Measurements from ENCODE around the gene TRIO. TPM values are rescaled to one million over a fixed set of nuclear protein-coding genes. Genes with fewer than 3 reads are reported as not detected.

The TRIO gene
- total RNA-seq, 4 donors from 2014 or later: 186 to 388 (median 285) TPM

DNA sequence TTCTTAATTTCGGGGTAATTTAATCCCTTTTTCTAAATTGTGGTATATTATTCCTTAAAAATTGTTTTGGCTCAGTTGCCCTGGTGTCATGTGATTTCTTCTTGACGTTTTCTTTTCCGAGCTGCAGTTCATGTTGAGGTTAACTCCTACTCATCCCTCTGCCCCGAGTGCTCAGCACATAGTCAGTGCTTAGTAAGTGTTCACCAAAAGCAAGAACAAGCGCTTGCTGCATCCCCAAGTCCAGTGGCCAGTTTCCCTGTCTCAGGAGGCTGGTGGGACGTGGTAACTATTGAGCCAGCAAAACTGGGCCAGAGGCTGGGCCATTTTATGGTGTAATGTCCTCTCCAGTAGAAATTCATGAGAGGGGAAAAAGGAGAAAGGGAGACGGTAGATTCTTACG is 23.3 kb downstream of the TRIO start:
- TF ChIP-seq POLR2AphosphoS5 (IDR thresholded peaks at IDR 0.05) (no peak), POLR2A (IDR thresholded peaks at IDR 0.05) (no peak), EP300 (IDR thresholded peaks at IDR 0.05; ENCODE audit: low read depth) (no peak)
- TF ChIP-seq, protein P1, sequence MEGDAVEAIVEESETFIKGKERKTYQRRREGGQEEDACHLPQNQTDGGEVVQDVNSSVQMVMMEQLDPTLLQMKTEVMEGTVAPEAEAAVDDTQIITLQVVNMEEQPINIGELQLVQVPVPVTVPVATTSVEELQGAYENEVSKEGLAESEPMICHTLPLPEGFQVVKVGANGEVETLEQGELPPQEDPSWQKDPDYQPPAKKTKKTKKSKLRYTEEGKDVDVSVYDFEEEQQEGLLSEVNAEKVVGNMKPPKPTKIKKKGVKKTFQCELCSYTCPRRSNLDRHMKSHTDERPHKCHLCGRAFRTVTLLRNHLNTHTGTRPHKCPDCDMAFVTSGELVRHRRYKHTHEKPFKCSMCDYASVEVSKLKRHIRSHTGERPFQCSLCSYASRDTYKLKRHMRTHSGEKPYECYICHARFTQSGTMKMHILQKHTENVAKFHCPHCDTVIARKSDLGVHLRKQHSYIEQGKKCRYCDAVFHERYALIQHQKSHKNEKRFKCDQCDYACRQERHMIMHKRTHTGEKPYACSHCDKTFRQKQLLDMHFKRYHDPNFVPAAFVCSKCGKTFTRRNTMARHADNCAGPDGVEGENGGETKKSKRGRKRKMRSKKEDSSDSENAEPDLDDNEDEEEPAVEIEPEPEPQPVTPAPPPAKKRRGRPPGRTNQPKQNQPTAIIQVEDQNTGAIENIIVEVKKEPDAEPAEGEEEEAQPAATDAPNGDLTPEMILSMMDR (IDR thresholded peaks at IDR 0.05): no peak
- 75% methylated on average over 7 to 8 of the region's 8 CpGs for WGBS, 2 donors (ENCODE audit: low coverage in 1 of 2)
- intact Hi-C loops (cut with DNase I; ENCODE audit: low total_unique reads): no loop called here
- Histone ChIP-seq H3K9me3 (no peaks in the 10 kb centered on the region), H3K27me3 (no peaks in the 10 kb centered on the region), H3K4me3 (no peak overlapping the region), H3K27ac (peak overlapping the region in 2 of 4 donors; percentile 42 to 54), H3K36me3 (no peaks in the 10 kb centered on the region), H3K4me1 (peaks cover 8 to 66% (median 48%) of the 10 kb centered on the region in 4 donors)
- in situ Hi-C loops (cut with MboI; ENCODE audit: low pct_ligation_motif_present in 1 of 4, low pct_unique_long_range_greater_than_20kb in 1 of 4, low sequenced_read_pairs in 3 of 4): no loop called here
- DNase-seq: no peak

DNA sequence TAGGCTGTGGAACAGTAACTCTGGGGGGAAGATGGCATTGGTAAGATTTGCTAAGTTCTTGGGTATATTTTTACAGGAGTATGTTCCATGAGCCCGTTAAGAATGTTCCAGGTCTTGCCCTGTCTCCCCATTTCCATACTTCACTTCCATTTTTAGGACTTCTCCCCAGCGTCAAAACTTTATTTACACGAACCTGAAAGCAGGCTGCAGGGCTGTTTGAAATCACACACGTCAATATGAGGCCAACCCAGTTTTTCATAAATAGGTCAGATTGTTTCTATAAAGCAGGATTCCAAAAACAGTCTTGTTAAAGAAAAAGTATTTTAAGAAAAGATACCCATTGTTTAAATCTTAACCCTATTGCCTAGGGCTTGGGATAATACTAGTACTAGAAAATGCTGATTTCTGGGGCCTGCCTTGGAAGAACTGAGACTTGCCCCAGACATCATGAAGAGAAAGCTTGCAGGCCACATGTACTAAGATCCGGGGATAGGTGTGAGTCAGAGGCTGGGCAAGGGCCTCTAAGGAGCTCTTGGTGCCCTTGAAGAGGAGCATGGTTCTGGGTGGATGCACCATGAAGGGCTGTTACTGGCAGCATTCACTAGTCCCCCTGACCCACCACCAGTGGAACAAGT is 24.2 kb downstream of the TRIO start:
- Histone ChIP-seq H3K27ac (peak overlapping the region; percentile 34 to 58 (median 48)), H3K4me1 (peaks cover 8 to 65% (median 46%) of the 10 kb centered on the region in 4 donors), H3K27me3 (no peaks in the 10 kb centered on the region), H3K4me3 (no peak overlapping the region), H3K36me3 (no peaks in the 10 kb centered on the region), H3K9me3 (no peaks in the 10 kb centered on the region)
- intact Hi-C loops (cut with DNase I; ENCODE audit: low total_unique reads) (no loop called here), in situ Hi-C loops (cut with MboI; ENCODE audit: low pct_ligation_motif_present in 1 of 4, low pct_unique_long_range_greater_than_20kb in 1 of 4, low sequenced_read_pairs in 3 of 4) (no loop called here)
- no peak for DNase-seq
- TF ChIP-seq POLR2A (IDR thresholded peaks at IDR 0.05) (no peak), EP300 (IDR thresholded peaks at IDR 0.05; ENCODE audit: low read depth) (no peak), POLR2AphosphoS5 (IDR thresholded peaks at IDR 0.05) (no peak)
- TF ChIP-seq, protein P1 (IDR thresholded peaks at IDR 0.05): no peak
- WGBS, 2 donors (ENCODE audit: low coverage in 1 of 2): 44 to 55% methylated on average over 5 of the region's 5 CpGs

DNA sequence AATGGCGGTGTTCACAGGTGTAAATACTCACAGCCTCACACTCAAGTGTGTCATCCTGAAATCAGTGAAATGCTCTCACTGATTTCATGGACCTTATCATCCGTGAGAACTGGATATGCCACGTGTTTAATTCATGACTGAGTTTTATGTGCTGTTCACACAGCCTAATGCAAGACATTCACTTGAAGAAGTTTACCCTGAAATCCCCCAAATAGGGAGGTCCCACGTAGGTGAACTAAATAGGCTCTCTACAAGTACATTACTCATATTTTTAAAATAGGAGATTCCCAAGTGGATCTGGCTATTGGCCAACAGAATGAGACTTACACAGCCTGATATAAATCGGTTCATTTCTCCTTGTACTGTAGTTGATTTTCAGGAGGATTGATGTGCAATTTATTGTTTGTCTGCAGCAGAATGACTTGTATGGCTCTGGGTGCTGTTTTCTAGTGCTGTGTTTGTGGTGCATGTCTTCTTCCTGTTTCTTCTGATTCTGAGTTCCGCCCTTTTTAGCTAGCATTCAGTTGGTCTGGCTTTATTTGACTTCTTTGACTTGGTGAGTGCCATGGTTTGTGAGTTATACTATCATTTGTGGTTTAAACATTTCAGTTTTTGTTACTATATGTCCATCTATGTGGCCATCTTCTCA is 25.1 kb downstream of the TRIO start:
- TF ChIP-seq POLR2A (IDR thresholded peaks at IDR 0.05): no peak
- TF ChIP-seq, protein P1 (IDR thresholded peaks at IDR 0.05): no peak
- TF ChIP-seq EP300 (IDR thresholded peaks at IDR 0.05; ENCODE audit: low read depth): no peak
- no peak for TF ChIP-seq POLR2AphosphoS5 (IDR thresholded peaks at IDR 0.05)
- DNase-seq: no peak
- H3K27me3 ChIP-seq: no peaks in the 10 kb centered on the region
- in situ Hi-C loops (cut with MboI; ENCODE audit: low pct_ligation_motif_present in 1 of 4, low pct_unique_long_range_greater_than_20kb in 1 of 4, low sequenced_read_pairs in 3 of 4): no loop called here
- H3K4me1 ChIP-seq: peaks cover 6 to 67% (median 48%) of the 10 kb centered on the region in 4 donors
- no peaks in the 10 kb centered on the region for H3K36me3 ChIP-seq
- no peak overlapping the region for H3K4me3 ChIP-seq
- peak overlapping the region; percentile 34 to 58 (median 48) for H3K27ac ChIP-seq
- intact Hi-C loops (cut with DNase I; ENCODE audit: low total_unique reads): no loop called here
- no peaks in the 10 kb centered on the region for H3K9me3 ChIP-seq
- WGBS, 2 donors (ENCODE audit: low coverage in 1 of 2): 35 to 43% methylated on average over 6 of the region's 6 CpGs

DNA sequence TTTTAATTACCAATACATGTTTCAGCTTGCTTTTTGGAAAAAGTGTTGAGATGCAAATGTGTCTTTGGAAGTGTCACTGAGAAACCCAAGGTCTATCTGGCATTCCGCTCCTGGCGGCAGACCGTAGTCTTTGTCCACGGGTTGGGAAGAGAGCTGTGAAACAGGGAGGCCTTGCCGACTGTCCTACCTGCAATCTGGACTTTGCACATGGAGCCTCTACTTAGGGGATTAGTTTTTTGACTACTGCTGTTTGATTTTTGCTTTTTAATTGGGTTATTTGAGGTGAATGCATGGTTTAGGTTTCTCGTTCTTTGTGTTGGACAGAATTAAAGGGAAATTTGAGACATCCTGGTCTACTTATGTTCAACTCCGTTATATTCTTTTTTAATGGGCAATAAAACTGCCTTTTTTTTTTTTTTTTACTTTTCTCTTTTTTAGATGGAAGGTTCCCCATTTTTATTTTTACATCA is 25.7 kb downstream of the TRIO start:
- peak overlapping the region in 3 of 4 donors; percentile 34 to 58 (median 42) for H3K27ac ChIP-seq
- TF ChIP-seq POLR2AphosphoS5 (IDR thresholded peaks at IDR 0.05): no peak
- TF ChIP-seq POLR2A (IDR thresholded peaks at IDR 0.05): no peak
- TF ChIP-seq EP300 (IDR thresholded peaks at IDR 0.05; ENCODE audit: low read depth): no peak

More for the DNA sequence above, 25.7 kb downstream of the TRIO start:
- Histone ChIP-seq H3K36me3 (no peaks in the 10 kb centered on the region), H3K4me1 (peaks cover 9 to 73% (median 54%) of the 10 kb centered on the region in 4 donors), H3K4me3 (no peak overlapping the region), H3K27me3 (no peaks in the 10 kb centered on the region), H3K9me3 (no peaks in the 10 kb centered on the region)
- in situ Hi-C loops (cut with MboI; ENCODE audit: low pct_ligation_motif_present in 1 of 4, low pct_unique_long_range_greater_than_20kb in 1 of 4, low sequenced_read_pairs in 3 of 4): no loop called here
- DNase-seq: no peak
- WGBS, 2 donors (ENCODE audit: low coverage in 1 of 2): 71 to 74% methylated on average over 6 to 7 of the region's 7 CpGs
- intact Hi-C loops (cut with DNase I; ENCODE audit: low total_unique reads): no loop called here

All from transverse colon (tissue), 4 donors.